HuH-7.5 (cell line): ENCODE data around the gene PCNA.

Experiments
- DNase-seq: peaks from one replicate; pipeline ENCODE4 v3.0.0; 2011; ENCODE audit warnings: low spot score

Gene PCNA

DNA sequence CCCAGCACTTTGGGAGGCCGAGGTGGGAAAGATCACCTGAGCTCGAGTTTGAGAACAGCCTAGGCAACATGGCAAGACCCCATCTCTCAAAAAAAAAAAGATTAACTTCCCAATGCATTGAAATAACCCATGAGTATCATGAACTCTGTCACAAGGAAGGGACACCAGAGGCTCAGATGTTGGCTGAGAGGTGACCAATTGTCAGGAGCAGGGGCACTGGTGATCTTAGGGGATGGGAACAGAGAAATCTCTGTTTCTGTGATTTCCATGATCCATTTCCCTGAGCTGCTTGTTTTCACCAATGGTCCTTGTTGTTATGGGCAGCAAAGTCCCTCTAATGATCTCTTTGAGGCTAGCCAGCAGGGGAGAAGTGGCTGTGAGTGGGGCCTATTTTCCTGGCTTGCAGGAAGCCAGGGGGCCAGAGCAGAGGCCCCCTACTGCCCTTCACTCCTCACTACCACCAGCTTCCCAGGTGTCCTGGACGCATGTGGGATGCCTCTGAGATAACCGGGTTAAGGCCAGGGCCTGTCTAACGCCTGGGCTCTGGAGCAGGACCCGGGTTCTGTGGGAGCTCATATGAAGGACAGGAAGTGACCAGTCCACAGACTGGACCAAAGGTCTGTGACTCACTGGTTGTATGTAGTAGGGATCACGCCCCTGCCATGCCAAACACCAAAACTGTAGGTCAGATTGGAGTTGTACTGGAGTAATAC is 54.4 kb downstream of the PCNA start:
- DNase-seq: no peak
